HG03045 (cell line): ENCODE data around the gene ABO.
"Not testable (repeated sequence)": the region's sequence is repeated elsewhere in the genome, so short reads cannot be mapped to it uniquely, and the experiment has no call there.

Experiments used
- ATAC-seq: cut with Tn5 transposase; IDR thresholded peaks from one replicate; pipeline ENCODE4 v1.9.1; 2021; ENCODE audit warnings: mild to moderate bottlenecking, moderate library complexity; ENCODE audit not compliant: unreplicated experiment

The ABO gene

DNA sequence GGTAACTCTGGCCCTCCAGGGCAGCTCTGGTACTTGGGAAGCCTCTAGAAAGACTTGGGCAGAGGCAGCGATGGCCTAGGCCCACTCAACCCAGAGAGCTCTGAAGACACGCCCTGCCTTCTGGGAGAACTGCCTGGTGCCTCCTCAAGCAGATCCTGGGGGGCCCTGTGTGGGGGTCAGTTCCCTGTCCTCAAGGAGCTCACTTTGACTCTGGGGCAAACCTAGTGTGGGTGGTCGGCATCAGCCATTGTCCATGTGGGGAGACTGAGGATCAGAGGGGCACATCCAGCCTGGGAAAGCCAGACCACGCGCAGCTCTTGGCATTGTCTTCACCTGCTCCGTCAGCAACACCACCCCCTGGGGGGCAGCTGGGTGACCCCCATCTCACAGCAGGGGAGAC is 28.0 kb downstream of the ABO start:
- ATAC-seq: no peak

DNA sequence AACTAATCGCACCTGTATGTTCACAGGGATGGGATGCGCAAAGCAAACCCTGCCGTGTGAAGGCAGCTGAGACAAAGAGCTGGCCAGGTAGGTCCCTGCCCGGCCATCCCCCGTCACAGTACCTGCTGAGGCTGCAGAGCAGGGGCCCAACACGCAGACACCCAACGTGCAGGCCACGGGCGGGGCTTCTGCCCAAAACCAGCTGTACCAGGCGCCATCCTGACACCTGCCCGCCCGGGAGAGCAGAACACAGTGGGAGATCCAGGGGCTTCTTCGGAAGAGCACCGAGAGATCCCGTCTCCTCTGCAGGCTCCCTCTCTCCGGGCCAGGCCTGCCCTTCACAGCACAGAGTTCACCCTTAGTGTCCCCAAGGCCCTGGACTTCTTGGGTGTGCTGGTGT is 28.4 kb downstream of the ABO start:
- no peak for ATAC-seq

DNA sequence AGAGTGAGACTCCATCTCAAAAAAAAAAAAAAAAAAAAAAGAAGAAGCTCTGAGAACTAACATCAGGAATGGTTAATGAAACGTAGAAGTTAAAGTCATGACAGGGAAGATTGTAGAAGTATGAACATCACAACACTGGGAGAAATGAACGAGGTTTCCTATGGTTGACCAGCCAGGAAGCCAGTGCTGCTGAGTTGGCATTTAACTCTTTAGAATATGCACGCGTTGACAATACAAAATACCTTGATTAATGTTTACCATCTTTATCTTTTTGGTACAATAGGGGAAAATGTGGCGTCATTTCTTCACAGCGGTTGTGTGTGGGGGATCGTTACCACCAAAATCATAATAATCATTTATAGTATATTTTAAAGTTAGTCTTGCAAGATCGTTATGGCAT is 32.0 kb downstream of the ABO start:
- no peak for ATAC-seq

DNA sequence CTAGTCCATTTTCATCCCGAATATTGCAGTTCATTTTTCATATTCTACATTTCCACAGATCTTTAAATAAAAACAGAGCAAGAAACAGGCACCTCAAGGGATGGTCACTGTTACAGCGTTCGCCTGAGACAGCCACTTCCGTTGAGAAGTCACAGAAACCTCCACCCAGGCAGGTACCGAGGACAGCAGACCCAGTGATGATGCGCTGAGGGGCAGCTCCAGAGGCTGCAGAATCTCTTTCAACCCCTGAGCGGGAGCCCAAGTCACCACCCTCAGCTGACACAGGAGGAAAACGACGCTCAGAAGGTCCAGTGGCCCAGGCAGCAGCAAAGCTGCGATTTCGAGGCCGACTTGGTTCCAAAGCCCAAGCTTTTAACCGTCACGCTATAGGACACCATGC is 32.8 kb downstream of the ABO start:
- ATAC-seq: no peak

DNA sequence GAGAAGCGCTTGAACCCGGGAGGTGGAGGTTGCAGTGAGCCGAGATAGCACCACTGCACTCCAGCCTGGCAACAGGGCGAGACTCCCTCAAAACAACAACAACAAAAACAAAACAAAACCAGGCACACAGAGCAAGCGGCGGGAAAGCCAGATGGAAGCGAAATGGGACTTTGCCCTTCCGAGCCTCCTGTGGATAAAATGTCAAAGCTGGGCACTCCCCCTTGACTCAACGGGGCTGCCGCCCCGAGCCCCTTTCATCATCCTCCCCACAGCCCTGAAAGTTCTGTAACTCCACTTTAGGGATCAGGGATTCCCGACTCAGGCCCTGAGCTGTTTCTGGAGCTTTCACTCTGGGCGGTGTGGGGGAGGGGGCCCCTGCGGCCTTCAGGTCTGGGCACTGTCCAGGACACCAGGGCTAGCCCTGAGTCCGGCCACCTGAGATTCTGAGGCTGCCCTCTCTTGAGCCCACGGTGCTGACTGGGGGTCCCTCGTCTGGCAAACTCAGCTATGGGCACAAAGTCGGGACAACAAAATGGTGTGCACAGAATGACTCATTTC is 35.4 kb downstream of the ABO start:
- no peak for ATAC-seq

DNA sequence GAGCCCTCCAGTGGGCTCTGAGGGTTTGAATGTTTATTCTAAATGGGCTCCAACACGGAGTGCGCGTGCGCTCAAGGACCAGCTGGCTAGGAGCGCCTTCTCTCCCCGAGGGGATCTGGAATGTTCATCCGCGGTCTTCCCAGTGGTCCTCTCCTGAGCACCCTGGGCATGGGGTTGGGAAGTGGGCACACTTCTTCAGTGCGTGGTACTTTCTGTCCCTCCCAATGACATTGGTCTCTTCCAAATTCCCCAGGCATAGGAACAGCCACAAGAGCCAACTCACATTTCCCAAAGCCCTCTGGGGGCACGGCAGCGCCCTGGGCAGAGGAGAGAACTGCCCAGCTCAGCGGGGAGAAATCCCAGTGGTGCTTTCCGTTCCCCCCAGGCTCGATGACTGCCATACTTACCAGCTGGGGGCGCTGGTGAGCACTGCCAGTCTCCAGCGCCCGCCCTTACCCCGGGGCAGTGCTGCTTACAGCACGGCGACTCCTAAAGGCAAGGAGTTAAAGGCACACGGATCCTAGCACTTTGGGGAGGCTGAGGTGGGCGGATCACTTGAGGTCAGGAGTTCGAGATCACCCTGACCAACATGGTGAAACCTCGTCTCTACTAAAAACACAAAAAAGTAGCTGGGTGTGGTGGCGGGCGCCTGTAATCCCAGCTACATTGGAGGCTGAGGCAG is 36.0 kb downstream of the ABO start:
- no peak for ATAC-seq

DNA sequence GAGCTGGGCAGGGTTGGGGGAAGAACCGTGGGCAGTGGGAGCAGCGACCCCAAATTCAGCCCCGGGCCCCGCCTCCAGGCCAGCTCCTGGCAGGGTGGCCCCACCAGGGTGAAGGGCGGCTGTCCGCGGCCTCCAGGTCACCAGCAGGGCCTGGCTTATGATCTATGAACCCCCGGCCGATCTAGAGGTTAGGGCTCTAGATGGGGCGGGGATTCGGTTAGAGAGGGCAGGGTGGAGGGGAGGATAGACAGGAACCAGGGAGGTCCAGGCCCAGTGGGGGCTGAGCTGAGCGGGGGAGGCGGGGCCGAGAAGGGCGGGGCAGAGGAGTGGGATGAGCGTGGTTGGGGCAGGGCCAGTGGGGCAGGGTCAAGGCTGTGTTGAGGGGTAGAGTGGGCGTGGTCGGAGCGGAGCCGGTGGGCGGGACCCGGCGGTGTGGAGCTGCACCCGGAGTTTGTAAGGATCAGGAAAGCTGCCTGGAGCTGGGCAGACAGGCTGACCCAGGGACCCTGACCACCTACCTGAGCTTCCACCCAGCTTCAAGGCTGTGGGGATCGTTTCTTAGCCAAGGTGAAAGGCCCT is 36.6 kb downstream of the ABO start:
- ATAC-seq: no peak

DNA sequence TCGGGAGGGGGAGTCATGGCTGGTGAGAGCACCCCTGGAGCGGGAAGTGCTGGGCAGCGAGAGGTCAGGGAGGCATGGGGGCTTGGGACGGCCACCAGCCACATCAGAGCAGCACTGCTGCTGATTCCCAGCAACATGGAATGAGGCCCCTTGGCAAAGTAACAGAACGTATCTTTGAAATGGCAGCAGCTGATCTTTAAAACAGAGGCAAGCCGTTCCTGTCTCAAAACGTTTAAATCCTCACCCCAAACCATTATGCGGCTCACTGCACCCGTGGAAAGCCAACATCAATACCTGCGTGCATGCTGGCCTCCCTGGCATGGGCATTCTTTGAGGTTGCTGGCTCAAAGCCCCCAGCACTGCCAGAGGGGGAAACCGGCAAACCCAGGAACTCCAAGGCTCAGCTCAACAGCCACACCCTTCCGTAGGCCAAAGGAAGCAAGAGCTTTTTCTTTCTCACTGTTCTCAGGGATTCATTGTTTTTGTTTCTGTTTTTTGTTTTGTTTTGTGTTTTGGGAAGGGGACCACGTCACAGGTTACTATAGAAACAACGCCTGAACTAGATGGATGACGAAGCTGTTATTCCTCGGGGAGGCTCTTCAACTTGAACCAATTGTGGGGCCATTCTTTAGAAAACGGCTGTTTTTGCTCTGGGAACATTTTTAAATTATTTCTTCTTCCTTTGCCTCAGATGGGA is 37.8 kb downstream of the ABO start:
- no peak for ATAC-seq

DNA sequence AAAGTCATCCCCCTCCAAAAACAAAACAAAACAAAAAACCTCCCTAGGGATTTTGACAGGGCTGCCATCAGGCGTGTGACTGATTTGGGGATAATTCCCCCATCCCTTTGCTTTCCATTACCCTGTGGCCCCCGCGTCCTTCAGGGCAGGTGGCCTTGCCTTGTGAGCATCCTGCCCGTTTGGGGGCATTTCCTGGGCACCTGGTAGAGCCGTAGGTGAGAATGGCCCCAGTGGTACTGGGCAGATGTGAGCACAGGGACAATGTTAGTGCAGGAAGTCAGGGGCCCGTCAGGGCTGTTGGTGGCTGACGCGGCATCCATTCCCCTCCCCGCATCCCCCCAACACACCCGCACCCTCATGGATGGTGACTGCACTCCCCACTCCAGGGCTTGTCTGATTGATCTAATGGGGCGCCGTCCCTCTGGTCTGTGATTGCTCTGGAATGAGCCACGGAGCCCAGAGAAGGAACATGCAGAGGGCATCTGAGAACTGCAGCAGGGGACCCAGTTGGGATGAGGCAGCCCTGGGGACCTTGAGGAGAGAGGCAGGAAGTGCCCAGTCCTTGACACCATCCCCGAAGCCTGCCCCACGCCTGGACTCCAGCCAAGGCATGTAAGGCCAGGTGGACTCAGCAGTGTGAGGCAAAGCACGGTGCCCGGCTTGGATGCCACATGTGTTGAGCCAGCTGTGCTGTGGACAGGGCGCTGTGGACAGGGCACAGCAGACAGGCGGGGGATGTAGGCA is 38.5 kb downstream of the ABO start:
- ATAC-seq: not testable (repeated sequence)

DNA sequence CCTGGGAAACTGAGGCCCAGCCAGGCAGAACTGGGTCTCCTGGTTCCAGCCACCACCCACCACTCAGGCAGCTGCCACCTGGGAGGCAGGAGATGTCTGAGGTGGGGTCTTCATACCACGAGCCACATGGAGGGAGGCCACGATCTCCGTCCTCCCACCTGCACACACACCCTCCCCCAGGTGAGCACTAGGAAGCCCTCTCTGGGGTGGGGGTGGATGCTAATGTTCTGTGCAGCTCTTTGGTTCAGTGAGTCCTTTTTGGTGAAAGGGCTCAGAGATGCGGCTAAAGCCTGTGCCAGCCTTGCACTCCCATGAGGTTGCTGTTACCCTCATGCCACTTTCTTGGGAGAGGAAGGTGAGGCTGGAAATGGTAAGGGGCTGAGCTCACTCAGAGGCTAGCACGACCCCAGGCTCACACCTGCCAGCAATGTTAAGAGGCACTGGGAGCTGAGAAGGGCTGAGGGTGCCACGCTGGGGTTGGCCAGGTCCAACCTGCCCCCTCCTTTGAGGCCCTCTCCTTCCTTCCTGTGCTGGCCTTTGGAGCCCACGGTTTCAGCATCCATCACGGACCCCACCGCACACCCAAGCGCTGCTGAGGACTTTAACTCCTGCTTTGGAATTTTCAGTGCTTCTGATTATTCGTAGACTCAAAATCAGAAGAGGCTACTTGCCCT is 39.3 kb downstream of the ABO start:
- ATAC-seq: no peak

DNA sequence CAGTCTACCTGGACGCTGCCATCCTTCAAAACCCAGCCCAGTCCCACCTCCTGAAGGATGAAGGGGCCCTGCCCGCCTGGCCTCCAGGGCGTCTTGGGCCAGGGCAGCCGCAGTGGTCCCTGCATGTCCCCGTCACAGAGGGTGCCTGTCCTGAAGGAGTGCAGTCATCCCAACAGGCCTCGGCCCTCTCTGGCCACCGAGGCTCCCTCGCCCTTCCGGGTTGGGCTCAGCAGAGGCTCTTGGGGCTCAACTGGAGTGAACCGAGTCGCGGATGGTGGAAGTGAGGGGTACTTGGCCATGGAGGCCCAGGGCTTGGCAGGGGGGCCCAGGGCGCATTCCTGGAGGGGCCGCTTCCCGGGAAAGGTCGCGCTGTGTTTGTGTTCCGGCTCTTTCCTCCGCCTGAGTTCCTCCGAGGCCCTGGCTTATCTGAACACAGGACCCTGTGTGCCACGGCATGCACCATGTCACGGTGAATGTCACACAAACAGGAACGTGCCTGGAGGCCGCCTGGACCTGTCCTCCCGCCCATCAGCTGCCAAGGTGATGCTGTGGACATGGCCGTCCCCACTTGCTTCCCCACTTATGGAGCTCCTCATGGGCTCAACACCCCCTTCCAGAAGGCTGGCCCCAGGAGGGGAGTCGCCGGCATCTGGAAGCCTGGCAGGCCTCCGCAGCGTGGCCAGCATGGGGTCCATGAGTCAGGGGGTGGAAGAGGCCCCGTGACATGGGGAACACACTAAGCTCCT is 40.3 kb downstream of the ABO start:
- no peak for ATAC-seq

DNA sequence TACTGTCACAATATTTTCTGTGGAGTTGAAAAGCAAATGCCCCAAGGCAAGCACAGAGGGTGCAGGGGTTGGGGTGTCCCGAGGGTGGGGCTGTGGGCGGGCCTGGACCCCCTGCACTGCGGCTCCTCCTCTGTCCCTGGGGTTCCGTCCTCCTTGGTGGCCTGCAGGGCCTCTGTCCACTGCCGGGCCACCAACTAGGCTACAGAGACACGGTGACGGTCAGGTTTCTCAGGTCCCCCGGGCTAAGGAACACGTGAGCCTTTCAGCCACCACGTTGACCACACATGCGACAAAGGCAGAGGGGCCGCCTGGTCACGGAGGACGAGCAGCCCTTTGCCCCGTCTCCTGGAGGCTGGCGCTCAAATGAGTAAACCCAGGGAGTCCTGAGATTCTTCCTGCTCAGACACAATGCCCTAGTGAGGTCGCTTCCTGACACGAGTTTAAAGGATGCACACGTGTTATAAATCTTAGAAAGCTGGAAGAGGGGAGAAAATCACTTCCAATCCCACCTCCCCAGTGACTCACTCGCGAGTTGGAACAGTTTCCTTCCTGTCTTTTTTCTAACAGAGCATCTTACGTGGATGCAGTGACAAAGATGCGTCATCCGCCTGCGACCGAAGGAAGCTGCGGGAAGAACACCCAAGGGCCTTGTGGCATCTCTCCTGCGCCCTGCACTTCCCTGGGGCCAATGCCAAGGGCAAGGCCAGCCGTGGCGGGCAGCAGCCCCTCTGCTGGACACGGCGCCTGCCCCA is 41.1 kb downstream of the ABO start:
- no peak for ATAC-seq

DNA sequence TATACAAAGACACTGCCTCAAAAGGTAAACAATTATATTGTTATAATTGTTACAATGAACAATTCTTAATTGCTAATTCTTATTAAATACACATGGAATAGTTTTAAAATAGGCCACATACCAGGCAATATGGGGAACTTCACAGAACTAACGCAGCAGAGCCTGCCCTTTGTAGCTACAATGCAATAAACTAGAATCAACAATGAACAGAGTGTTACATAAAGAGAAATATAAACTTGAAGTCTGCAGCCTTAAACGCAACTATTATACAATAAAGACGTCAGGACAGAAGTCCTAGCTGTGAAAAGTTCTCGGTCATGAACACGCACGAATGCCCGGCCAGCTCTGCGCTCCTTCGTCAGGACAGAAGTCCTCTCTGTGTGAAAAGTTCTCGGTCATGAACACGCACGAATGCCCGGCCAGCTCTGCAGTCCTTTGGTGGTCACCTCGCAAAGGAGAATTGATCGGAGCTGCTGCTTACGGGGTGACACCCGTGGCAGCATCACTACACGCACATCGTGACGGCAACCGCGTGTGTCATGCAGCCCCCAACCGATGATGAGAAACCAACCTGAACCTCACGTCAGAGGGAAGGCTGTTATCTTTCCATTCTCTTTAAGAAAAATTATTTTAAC is 43.0 kb downstream of the ABO start:
- ATAC-seq: not testable (repeated sequence)

DNA sequence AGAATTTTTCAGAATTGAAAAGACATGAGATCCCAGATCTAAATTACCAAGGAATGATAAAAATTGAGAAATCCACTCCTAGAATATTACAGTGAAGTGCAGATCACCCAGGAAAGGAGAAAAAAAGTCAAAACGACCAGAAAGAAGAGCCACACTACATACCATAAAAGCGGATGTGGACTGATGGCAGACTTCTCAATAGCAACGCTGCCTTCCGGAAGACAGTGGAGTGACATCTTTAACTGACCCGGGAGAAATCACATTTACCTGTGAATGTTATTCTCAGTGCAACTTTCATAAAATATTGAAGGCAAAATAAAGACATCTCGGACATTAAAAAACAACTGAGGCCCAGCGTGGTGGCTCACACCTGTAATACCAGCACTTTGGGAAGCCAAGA is 44.5 kb downstream of the ABO start:
- ATAC-seq: not testable (repeated sequence)

DNA sequence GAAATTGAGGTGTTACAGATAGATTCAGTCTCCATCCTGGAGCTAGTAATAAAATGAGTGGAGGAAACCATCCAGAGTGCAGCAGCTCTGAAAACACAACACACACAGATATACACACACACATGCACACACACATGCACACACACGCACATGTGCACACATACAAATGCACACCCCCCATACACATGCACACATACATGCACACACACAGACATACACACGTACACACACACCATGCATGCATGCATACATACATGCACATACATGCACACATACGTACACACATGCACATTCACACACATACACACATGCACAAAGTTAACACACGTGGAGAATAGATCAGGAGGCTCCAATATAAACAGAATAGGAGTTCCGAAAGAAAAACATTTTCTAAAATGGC is 44.9 kb downstream of the ABO start:
- no peak for ATAC-seq

DNA sequence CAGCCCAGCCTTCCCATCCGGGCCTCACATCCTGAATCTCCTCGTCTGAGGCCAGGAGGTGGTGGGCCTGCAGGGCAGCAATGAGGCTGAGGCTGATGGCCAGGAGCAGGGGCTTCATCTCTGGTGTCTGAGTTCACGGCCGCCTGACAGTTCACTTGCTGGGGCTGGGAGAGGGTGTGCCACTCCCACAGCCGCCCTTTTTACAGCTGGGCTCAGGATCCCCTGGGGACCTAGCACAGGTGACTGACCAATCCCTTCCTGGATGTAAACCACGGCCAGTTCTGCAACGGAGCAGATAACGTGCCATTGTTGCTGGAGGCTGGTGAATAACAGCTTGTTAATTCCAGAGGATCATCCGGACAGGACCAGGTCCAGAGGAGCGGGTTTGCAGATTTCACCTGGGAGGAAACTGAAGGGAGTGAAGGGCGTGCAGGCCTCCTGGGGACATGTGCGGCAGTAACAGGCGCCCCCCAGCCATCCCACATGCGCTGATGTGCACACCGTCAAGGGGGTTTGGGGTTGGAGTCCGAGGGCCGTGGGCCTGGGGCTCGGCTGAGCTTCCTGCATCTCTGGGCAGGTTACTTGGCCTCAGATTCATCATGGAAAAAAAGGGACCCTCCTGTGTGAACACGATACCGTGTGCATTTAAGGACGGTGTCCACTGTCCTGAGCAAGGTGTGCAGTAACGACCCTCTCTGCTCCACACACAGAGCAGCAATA is 46.4 kb downstream of the ABO start:
- not testable (repeated sequence) for ATAC-seq

DNA sequence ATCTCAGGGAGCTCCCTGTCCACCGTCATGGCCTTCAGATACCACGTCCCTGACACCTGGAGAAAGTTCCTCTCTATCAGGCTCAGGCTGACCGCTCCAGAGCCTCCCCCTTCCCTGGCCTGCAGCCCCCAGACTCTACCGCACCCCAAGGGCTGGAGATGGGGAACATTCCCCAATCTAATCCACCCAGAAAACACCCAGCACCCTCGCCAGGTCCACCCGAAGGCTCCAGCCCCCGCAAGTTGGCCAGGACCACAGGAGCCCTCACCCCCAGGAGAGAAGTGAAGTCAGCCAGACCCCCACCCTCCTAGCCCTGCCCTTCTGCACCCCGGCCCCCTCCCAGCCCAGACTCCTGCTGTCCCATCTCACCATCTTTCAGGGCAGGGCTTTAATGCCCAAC is 47.0 kb downstream of the ABO start:
- not testable (repeated sequence) for ATAC-seq

DNA sequence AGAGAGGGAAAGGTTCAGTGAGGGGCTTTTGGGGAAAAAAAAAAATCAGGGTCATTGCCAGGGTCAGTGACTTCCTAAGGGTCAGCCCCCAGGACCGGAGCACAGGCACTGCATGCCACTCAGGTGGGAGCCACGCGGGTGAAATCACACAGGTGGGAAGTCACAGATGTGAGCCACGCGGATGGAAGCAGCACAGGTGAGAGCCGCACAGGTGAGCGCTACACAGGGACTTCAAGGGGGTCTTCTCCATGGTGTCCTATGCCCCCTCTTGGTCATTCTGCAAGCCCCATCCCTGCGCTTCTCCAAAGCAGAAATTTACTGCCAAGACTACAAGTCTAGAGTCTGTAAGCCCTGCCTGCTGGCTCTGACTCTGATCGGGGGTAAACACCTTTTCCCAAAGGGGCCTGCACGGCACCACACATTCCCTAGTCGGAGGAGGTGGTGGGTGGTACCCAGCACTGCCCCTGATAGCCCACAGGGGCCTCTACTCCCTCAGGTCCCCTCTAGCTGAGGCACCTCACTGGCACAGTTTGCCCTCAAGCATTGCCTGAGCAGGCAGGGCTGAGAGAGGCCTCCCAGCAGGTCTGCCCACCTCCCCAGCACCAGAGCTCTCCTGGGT is 47.6 kb downstream of the ABO start:
- ATAC-seq: no peak
